ENCODE results near the gene IL1R2. TPM values are rescaled to one million over a fixed set of nuclear protein-coding genes. Genes with fewer than 3 reads are reported as not detected.

The IL1R2 gene
- total RNA-seq (2014; rRNA removed; shearing (Covaris generic)) = not detected in 2 replicates

DNA sequence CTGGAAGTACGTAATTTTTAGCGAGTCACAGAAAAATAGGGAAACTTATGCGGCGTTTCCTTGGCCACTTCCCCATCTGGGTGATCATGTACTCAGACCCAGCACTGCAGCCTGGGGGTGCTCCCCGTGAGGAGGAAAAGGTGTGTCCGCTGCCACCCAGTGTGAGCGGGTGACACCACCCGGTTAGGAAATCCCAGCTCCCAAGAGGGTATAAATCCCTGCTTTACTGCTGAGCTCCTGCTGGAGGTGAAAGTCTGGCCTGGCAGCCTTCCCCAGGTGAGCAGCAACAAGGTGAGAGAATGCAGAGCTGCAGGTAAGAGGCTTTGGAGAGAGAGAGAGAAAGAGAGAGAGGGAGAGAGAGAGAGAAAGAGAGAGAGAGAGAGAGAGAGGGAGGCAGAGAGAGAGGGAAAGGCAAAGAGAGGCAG, at the start of gene IL1R2:
IL1R2 (plus strand) TSS at position 240 of the 425 bp plus-strand sequence. CDS start 16,616 bp downstream, outside the sequence.

Other genes with a start within 250 kb of the IL1R2 start
- gene IL1R1, start 150.8 kb downstream of the IL1R2 start, total RNA-seq (2014; rRNA removed; shearing (Covaris generic)) = 0.21 and 0.72 TPM in 2 replicates
- gene IL1RL2, start 195.1 kb downstream of the IL1R2 start, total RNA-seq (2014; rRNA removed; shearing (Covaris generic)) = not detected in 2 replicates